Heart right ventricle (tissue), 16 donors: ENCODE measurements around the gene RSPH1. TPM values are rescaled to one million over a fixed set of nuclear protein-coding genes. Genes with fewer than 3 reads are reported as not detected.

ENCODE experiments used
- ATAC-seq, 8 donors: fragments of 200-7000 bp; cut with Tn5 transposase; one replicate each; pipeline ENCODE4 v1.9.1; 2020; ENCODE audit warnings: mild to moderate bottlenecking in 8 of 8, moderate library complexity in 8 of 8, moderate number of reproducible peaks in 1 of 8
- DNase-seq, 2 donors: peaks; one replicate each; pipeline ENCODE4 v3.0.0-alpha.2; 2020
- H3K27ac ChIP-seq, 10 donors: fragments of 200-600 bp; sonication (generic) in 2 of 10; one replicate each; pipeline versions ENCODE4 v1.5.0 to v1.8.0; 2020 to 2022; ENCODE audit warnings: mild to moderate bottlenecking in 3 of 10
- H3K27me3 ChIP-seq, 7 donors: fragments of 200-600 bp; one replicate each; pipeline ENCODE4 v1.8.0; 2021 to 2022; ENCODE audit warnings: mild to moderate bottlenecking in 2 of 7
- H3K36me3 ChIP-seq, 9 donors: fragments of 200-600 bp; sonication (generic) in 1 of 9; one replicate each; pipeline versions ENCODE4 v1.5.0 to v1.8.0; 2020 to 2022; ENCODE audit warnings: mild to moderate bottlenecking in 2 of 9
- H3K4me1 ChIP-seq, 9 donors: fragments of 200-600 bp; sonication (generic) in 1 of 9; one replicate each; pipeline versions ENCODE4 v1.5.0 to v1.8.0; 2020 to 2022; ENCODE audit warnings: mild to moderate bottlenecking in 4 of 9
- H3K4me3 ChIP-seq, 10 donors: fragments of 200-600 bp; sonication (generic) in 2 of 10; one replicate each; pipeline versions ENCODE4 v1.5.0 to v1.8.0; 2020 to 2022; ENCODE audit warnings: mild to moderate bottlenecking in 7 of 10, moderate library complexity in 2 of 10
- H3K9me3 ChIP-seq, 11 donors: fragments of 200-600 bp in 10 of 11; sonication (generic) in 2 of 11; one replicate each; pipeline versions ENCODE4 v1.5.0 to v1.8.0; 2013 to 2022; ENCODE audit warnings: mild to moderate bottlenecking in 2 of 11, control low read depth in 1 of 11, moderate library complexity in 1 of 11
- CTCF ChIP-seq, 9 donors: fragments of 200-600 bp; sonication (generic) in 2 of 9; IDR thresholded peaks; one replicate each; pipeline versions ENCODE4 v1.5.0 to v1.8.0; 2021 to 2022; ENCODE audit warnings: antibody characterized with exemption in 9 of 9, mild to moderate bottlenecking in 5 of 9, moderate library complexity in 1 of 9
- WGBS, 2 donors: extraction: QIAGEN DNeasy Blood & Tissue Kit; methylation state at CpG; one replicate each; pipeline ENCODE4 v1.1.7; 2013; ENCODE audit warnings: inconsistent platforms in 1 of 2; 5-methylcytosine and 5-hydroxymethylcytosine counted together
- intact Hi-C, 10 donors: fragments of 100-400 bp; cut with DNase I; formaldehyde crosslinking; loops; one replicate each; pipeline versions ENCODE4 v1.11.1 to v1.14.2; 2022
- polyA plus RNA-seq, 2 donors: library from polyadenylated mRNA; stranded (reverse); fragments of 200-250 nt; gene quantifications; one replicate each; pipeline ENCODE4 v1.2.3, GENCODE V29; 2013
- total RNA-seq, 10 donors: library from RNA; stranded (reverse); fragmentation: NEBNext Ultra II Directional in 3 of 10; extraction: Animal tissue kit (Norgen Biotek cat#: 25700) in 3 of 10; gene quantifications; one replicate each; pipeline versions ENCODE4 v1.2.1 to v1.2.4, GENCODE V29; 2021 to 2023
- donor health status: Arrhythmogenic right ventricular cardiomyopathy.
- donor health status: ischemic (EF 13 %, LVEDD 7.1; RV severe dilation, severe dysfunction).
- donor health status: healthy with polysubstance abuse.
- donor health status: DM: no; HTN: yes; CAD: no.
- donor health status: DM: no; HTN: no; CAD: no.
- donor health status: ischemic (EF 25% LVEDD 6.9; RV normal size, moderate dysfunction).
- donor health status: ischemic (EF 25% LVEDD 5.7; RV mildly dilated, moderate dysfunction).
- donor health status: healthy.
- donor health status: DM: yes; HTN: yes; CAD: no.
- donor health status: Ischemic cardiomyopathy.
- donor health status: ischemic (EF 35%, LVEDD 5.7; RV mildly dilated, moderate dysfunction).
- donor health status: nonischemic (EF 11% LVEDD 7.7; RV severe dilation, severe dysfunction).
- donor health status: DM: yes; HTN: yes; CAD: no.
- donor health status: PGD.
- donor health status: ischemic (EF 29% LVEDD 5.4; RV normal size, mild dysfunction).
- donor health status: nonischemic (EF 23%, LVEDD 6.1; RV moderate dilation, normal function).

Gene RSPH1
- total and polyA plus RNA-seq, 12 donors: 0.06 to 0.36 (median 0.20) TPM; not detected in 9

- peak overlapping the region; percentile 29 to 86 (median 72) for H3K27ac ChIP-seq
- peaks cover 0 to 17% (median 0%) of the 10 kb centered on the region in 9 donors for H3K36me3 ChIP-seq
- peak overlapping the region; percentile 68 to 99 (median 90) for H3K4me3 ChIP-seq
- peak; percentile 41 to 64 for DNase-seq
- intact Hi-C loops: loop anchor here in 3 of 10 donors (10.0 kb wide), 3 partner anchors 61 to 461 kb away; partner anchors contain the start of gene PKNOX1 (in 1 of the 3)
- peaks cover 0 to 24% (median 15%) of the 10 kb centered on the region in 9 donors for H3K4me1 ChIP-seq
- TF ChIP-seq CTCF (IDR thresholded peaks at IDR 0.05): peak in 1 of 9 donors; percentile 4
- ATAC-seq: peak; percentile 62 to 86 (median 76)
- H3K9me3 ChIP-seq: no peaks in the 10 kb centered on the region
- WGBS, 2 donors: 0 to 1% methylated on average over 76 to 77 of the region's 77 CpGs
- no peaks in the 10 kb centered on the region for H3K27me3 ChIP-seq
Measured at GRCh38 chr21:42513985-42514882, 18.2 kb upstream of the RSPH1 start.

DNA sequence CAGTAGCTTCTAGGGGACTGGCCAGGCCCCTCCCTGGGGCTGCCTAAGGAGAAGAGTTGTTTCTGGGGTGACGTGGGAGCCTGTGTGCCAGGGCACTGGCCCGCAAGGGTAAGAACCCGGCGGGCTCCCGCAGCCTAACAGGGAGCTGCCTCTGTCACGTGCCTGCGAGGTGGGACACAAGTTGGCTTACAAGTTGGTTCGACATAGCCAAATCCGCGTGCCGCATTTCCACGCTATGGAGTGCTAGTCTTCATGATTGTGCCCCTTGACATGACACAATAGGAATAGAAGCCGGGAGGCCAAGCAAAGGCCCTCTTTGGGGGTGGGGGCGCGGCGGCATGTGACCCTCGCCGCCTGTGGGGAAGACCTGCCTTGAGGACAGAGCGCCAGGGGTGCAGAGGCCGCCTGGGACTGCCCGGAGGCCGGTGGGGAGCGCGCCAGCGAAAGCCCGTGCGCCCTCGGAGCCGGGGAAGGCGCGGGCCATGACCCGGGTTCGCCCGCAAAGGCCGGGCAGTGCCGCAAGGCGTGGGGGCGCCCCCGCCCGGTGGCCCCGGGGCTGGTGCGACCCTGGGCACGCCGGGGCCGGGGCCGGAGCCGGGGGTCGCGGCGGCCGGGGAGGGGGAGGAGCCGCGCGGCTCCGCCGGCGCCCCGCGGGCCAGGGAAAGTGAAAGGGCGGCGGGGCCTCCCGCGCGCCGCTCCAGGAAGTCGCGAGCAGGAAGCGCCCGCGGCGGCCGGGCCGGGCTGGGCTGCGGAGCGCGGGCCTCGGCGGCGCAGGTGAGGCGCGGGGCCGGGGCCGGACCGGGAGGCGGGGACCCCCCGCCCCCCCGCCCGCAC is 17.3 kb upstream of the RSPH1 start, which contains the start of gene SLC37A1:
Gene SLC37A1, plus strand, starts transcription at position 702 of the 834 bp plus-strand sequence. CDS start 4,603 bp downstream, outside the sequence.
- DNase-seq: peak in 1 of 2 donors; percentile 42
- intact Hi-C loops: loop anchor here in 3 of 10 donors (10.0 kb wide), 3 partner anchors 61 to 461 kb away; partner anchors contain the start of gene PKNOX1 (in 1 of the 3)

GRCh38 chr21:42512346-42513034 is 16.5 kb upstream of the RSPH1 start:
- no peak for ATAC-seq

More for the DNA sequence above, 17.3 kb upstream of the RSPH1 start, which contains the start of gene SLC37A1:
- TF ChIP-seq CTCF (IDR thresholded peaks at IDR 0.05): peak in 3 of 9 donors; percentile 12 to 17 (median 14)
- Histone ChIP-seq H3K27me3 (no peaks in the 10 kb centered on the region), H3K27ac (peak within 1 kb of the TSS; percentile 29 to 86 (median 76)), H3K4me1 (peaks cover 0 to 24% (median 15%) of the 10 kb centered on the region in 9 donors), H3K4me3 (peak within 1 kb of the TSS; percentile 68 to 99 (median 90)), H3K9me3 (no peaks in the 10 kb centered on the region), H3K36me3 (peaks cover 0 to 8% (median 0%) of the 10 kb centered on the region in 9 donors)
- WGBS, 2 donors: 14 to 18% methylated on average over 72 to 88 of the region's 88 CpGs
- peak; percentile 28 to 54 (median 38) for ATAC-seq

More at GRCh38 chr21:42512346-42513034, 16.5 kb upstream of the RSPH1 start:
- intact Hi-C loops: loop anchor here in 3 of 10 donors (10.0 kb wide), 3 partner anchors 62 to 462 kb away; partner anchors contain the start of gene PKNOX1 (in 1 of the 3)
- no peak for TF ChIP-seq CTCF (IDR thresholded peaks at IDR 0.05)
- peaks cover 0 to 24% (median 15%) of the 10 kb centered on the region in 9 donors for H3K4me1 ChIP-seq
- no peak overlapping the region for H3K4me3 ChIP-seq
- 92 to 93% methylated on average over 16 of the region's 16 CpGs for WGBS, 2 donors
- H3K27me3 ChIP-seq: peaks cover 0 to 3% (median 0%) of the 10 kb centered on the region in 7 donors
- no peaks in the 10 kb centered on the region for H3K36me3 ChIP-seq
- no peak for DNase-seq
- H3K27ac ChIP-seq: peak overlapping the region in 2 of 10 donors; percentile 60 to 76
- H3K9me3 ChIP-seq: no peaks in the 10 kb centered on the region
